ENCODE results near the gene TIGD4. TPM values are rescaled to one million over a fixed set of nuclear protein-coding genes. Genes with fewer than 3 reads are reported as not detected.

TIGD4 gene
- total RNA-seq, 2 donors from 2014 or later, result 0.49 TPM; not detected in 1

GRCh38 chr4:152820073-152820472 is 40.5 kb upstream of the TIGD4 start:
- Histone ChIP-seq H3K4me1 (ENCODE audit: control insufficient read depth in 1 of 2, low read depth in 2 of 2) (no peaks in the 10 kb centered on the region), H3K27me3 (replicated peaks; ENCODE audit: insufficient read depth) (no peaks in the 10 kb centered on the region), H3K9me3 (peaks cover 3% of the 10 kb centered on the region), H3K4me3 (no peak overlapping the region), H3K36me3 (no peaks in the 10 kb centered on the region), H3K27ac (no peak overlapping the region)
- no peak for DNase-seq (ENCODE audit: low spot score)
- no peak for TF ChIP-seq CTCF (IDR thresholded peaks at IDR 0.05)
- ATAC-seq (ENCODE audit: insufficient number of reproducible peaks, low FRiP score, low read depth), result no peak

- no peaks in the 10 kb centered on the region for H3K4me1 ChIP-seq (ENCODE audit: control insufficient read depth in 1 of 2, low read depth in 2 of 2)
- DNase-seq (ENCODE audit: low spot score) (no peak), ATAC-seq (ENCODE audit: insufficient number of reproducible peaks, low FRiP score, low read depth) (no peak)
- no peaks in the 10 kb centered on the region for H3K36me3 ChIP-seq
- no peaks in the 10 kb centered on the region for H3K27me3 ChIP-seq (replicated peaks; ENCODE audit: insufficient read depth)
- no peak overlapping the region for H3K27ac ChIP-seq
- H3K9me3 ChIP-seq, result peaks cover 3% of the 10 kb centered on the region
- no peak for TF ChIP-seq CTCF (IDR thresholded peaks at IDR 0.05)
- no peak overlapping the region for H3K4me3 ChIP-seq
Observed at GRCh38 chr4:152819026-152819645, 39.6 kb upstream of the TIGD4 start.

- ATAC-seq (ENCODE audit: insufficient number of reproducible peaks, low FRiP score, low read depth) (no peak), DNase-seq (ENCODE audit: low spot score) (no peak)
- Histone ChIP-seq H3K27ac (no peak overlapping the region), H3K36me3 (no peaks in the 10 kb centered on the region), H3K4me1 (ENCODE audit: control insufficient read depth in 1 of 2, low read depth in 2 of 2) (no peaks in the 10 kb centered on the region), H3K9me3 (peaks cover 3% of the 10 kb centered on the region), H3K4me3 (no peak overlapping the region), H3K27me3 (replicated peaks; ENCODE audit: insufficient read depth) (no peaks in the 10 kb centered on the region)
- no peak for TF ChIP-seq CTCF (IDR thresholded peaks at IDR 0.05)
Observed at GRCh38 chr4:152817331-152817730, 37.8 kb upstream of the TIGD4 start.

- DNase-seq (ENCODE audit: low spot score), result no peak
- no peak overlapping the region for H3K27ac ChIP-seq
- peaks cover 3% of the 10 kb centered on the region for H3K9me3 ChIP-seq
- ATAC-seq (ENCODE audit: insufficient number of reproducible peaks, low FRiP score, low read depth), result no peak
- H3K4me3 ChIP-seq, result no peak overlapping the region
- no peaks in the 10 kb centered on the region for H3K27me3 ChIP-seq (replicated peaks; ENCODE audit: insufficient read depth)
- TF ChIP-seq CTCF (IDR thresholded peaks at IDR 0.05), result no peak
- H3K36me3 ChIP-seq, result no peaks in the 10 kb centered on the region
- no peaks in the 10 kb centered on the region for H3K4me1 ChIP-seq (ENCODE audit: control insufficient read depth in 1 of 2, low read depth in 2 of 2)
Observed at GRCh38 chr4:152815078-152815477, 35.5 kb upstream of the TIGD4 start.

- Histone ChIP-seq H3K27me3 (replicated peaks; ENCODE audit: insufficient read depth) (no peaks in the 10 kb centered on the region), H3K9me3 (no peaks in the 10 kb centered on the region), H3K36me3 (no peaks in the 10 kb centered on the region), H3K4me1 (ENCODE audit: control insufficient read depth in 1 of 2, low read depth in 2 of 2) (peaks cover 4 to 7% of the 10 kb centered on the region in 2 donors), H3K4me3 (no peak overlapping the region), H3K27ac (no peak overlapping the region)
- no peak for DNase-seq (ENCODE audit: low spot score)
- ATAC-seq (ENCODE audit: insufficient number of reproducible peaks, low FRiP score, low read depth), result no peak
- no peak for TF ChIP-seq CTCF (IDR thresholded peaks at IDR 0.05)
Observed at GRCh38 chr4:152810715-152811287, 31.3 kb upstream of the TIGD4 start.

All from thoracic aorta (tissue), 2 donors.